Mesendoderm (in vitro differentiated cells): ENCODE data around the gene OR6K2. TPM values are rescaled to one million over a fixed set of nuclear protein-coding genes. Genes with fewer than 3 reads are reported as not detected.

Experiments
- DNase-seq: peaks from one replicate; pipeline ENCODE4 v3.0.0; 2013
- H2AK5ac ChIP-seq: 2 replicates; pipeline ENCODE4 v1.6.1; 2013; ENCODE audit warnings: low read length, inconsistent platforms
- H2BK120ac ChIP-seq: 2 replicates; pipeline ENCODE4 v1.6.1; 2013; ENCODE audit warnings: low read depth, mild to moderate bottlenecking, low read length, moderate library complexity, mixed read lengths
- H2BK15ac ChIP-seq: replicated peaks from 2 replicates; pipeline ENCODE4 v1.6.1; 2013; ENCODE audit warnings: low read depth, mild to moderate bottlenecking, moderate library complexity
- H2BK5ac ChIP-seq: 2 replicates; pipeline ENCODE4 v1.6.1; 2013; ENCODE audit warnings: low read length, inconsistent platforms
- H3K18ac ChIP-seq: 2 replicates; pipeline ENCODE4 v1.6.1; 2013; ENCODE audit warnings: mild to moderate bottlenecking, low read length, mixed read lengths
- H3K23ac ChIP-seq: one replicate; pipeline ENCODE4 v1.6.1; 2013; ENCODE audit warnings: low read length
- H3K27ac ChIP-seq: 2 replicates; pipeline ENCODE4 v1.5.1; 2013; ENCODE audit warnings: low read depth, mild to moderate bottlenecking, inconsistent platforms, low read length, moderate library complexity
- H3K27me3 ChIP-seq: 2 replicates; pipeline ENCODE4 v1.6.1; 2013; ENCODE audit warnings: low read length, control low read depth, mild to moderate bottlenecking, inconsistent platforms; ENCODE audit not compliant: insufficient read depth, poor library complexity
- H3K36me3 ChIP-seq: 2 replicates; pipeline ENCODE4 v1.6.1; 2013; ENCODE audit warnings: low read length, inconsistent platforms; ENCODE audit not compliant: control insufficient read depth, insufficient read depth
- H3K4ac ChIP-seq: one replicate; pipeline ENCODE4 v1.6.1; 2013; ENCODE audit warnings: low read depth, mild to moderate bottlenecking, low read length, moderate library complexity
- H3K4me1 ChIP-seq: 2 replicates; pipeline ENCODE4 v1.6.1; 2013; ENCODE audit warnings: low read depth, low read length, inconsistent platforms; ENCODE audit not compliant: control insufficient read depth
- H3K4me2 ChIP-seq: 2 replicates; pipeline ENCODE4 v1.6.1; 2013; ENCODE audit warnings: low read length
- H3K4me3 ChIP-seq: 2 replicates; pipeline ENCODE4 v1.5.1; 2013; ENCODE audit warnings: mild to moderate bottlenecking, low read length
- H3K56ac ChIP-seq: one replicate; pipeline ENCODE4 v1.6.1; 2013; ENCODE audit warnings: low read length
- H3K79me1 ChIP-seq: 2 replicates; pipeline ENCODE4 v1.6.1; 2013; ENCODE audit warnings: low read length, inconsistent platforms
- H3K79me2 ChIP-seq: 2 replicates; pipeline ENCODE4 v1.6.1; 2013; ENCODE audit warnings: mild to moderate bottlenecking, low read length; ENCODE audit not compliant: control insufficient read depth, insufficient read depth
- H3K9ac ChIP-seq: 2 replicates; pipeline ENCODE4 v1.6.1; 2013; ENCODE audit warnings: low read length, inconsistent platforms
- H4K5ac ChIP-seq: one replicate; pipeline ENCODE4 v1.6.1; 2013; ENCODE audit warnings: low read length
- H4K8ac ChIP-seq: one replicate; pipeline ENCODE4 v1.6.1; 2013; ENCODE audit warnings: low read depth, mild to moderate bottlenecking, control low read depth, low read length, moderate library complexity
- WGBS: extraction: QIAGEN DNeasy Blood & Tissue Kit; methylation state at CpG from one replicate; pipeline ENCODE4 v1.1.7; 2013; ENCODE audit warnings: low lambda C conversion rate, missing lambda C conversion rate; ENCODE audit not compliant: insufficient coverage; ENCODE audit errors: extremely low coverage; 5-methylcytosine and 5-hydroxymethylcytosine counted together
- polyA plus RNA-seq, 2 experiments: library from polyadenylated mRNA; stranded (reverse); fragments of 200-250 nt; gene quantifications; one replicate each; pipeline ENCODE4 v1.2.3, GENCODE V29; 2013

Gene OR6K2
- not detected for polyA plus RNA-seq (2013, experiment 1 of 2)
- not detected for polyA plus RNA-seq (2013, experiment 2 of 2)

GRCh38 chr1:158700552-158700951 lies at the start of gene OR6K2:
TSS of gene OR6K2 (minus strand) at chr1:158700652. CDS start at chr1:158700652, 0 bp downstream.
- no peak within 1 kb of the TSS for H3K23ac ChIP-seq
- no peaks in the 10 kb centered on the region for H3K4me1 ChIP-seq
- H3K18ac ChIP-seq = no peak within 1 kb of the TSS
- no peak for DNase-seq
- no peak within 1 kb of the TSS for H3K9ac ChIP-seq
- H2AK5ac ChIP-seq = no peak within 1 kb of the TSS
- H4K5ac ChIP-seq = no peak within 1 kb of the TSS
- no peak within 1 kb of the TSS for H3K4ac ChIP-seq
- no CpG with 5 or more reads among the region's 4 CpGs for WGBS
- H3K27me3 ChIP-seq = no peaks in the 10 kb centered on the region
- H4K8ac ChIP-seq = no peak within 1 kb of the TSS
- no peak within 1 kb of the TSS for H2BK5ac ChIP-seq
- H3K27ac ChIP-seq = no peak within 1 kb of the TSS
- no peak within 1 kb of the TSS for H2BK15ac ChIP-seq
- H3K36me3 ChIP-seq = no peaks in the 10 kb centered on the region
- H3K4me2 ChIP-seq = no peak within 1 kb of the TSS
- H3K56ac ChIP-seq = no peak within 1 kb of the TSS
- H3K79me2 ChIP-seq = no peaks in the 10 kb centered on the region
- no peaks in the 10 kb centered on the region for H3K79me1 ChIP-seq
- H2BK120ac ChIP-seq = no peak within 1 kb of the TSS
- no peak within 1 kb of the TSS for H3K4me3 ChIP-seq

GRCh38 chr1:158735848-158736247 lies 35.4 kb upstream of the OR6K2 start:
- H3K4ac ChIP-seq = no peak overlapping the region
- no peak overlapping the region for H3K4me3 ChIP-seq
- H3K56ac ChIP-seq = no peak overlapping the region
- no peak overlapping the region for H2BK15ac ChIP-seq
- no peaks in the 10 kb centered on the region for H3K36me3 ChIP-seq
- H3K18ac ChIP-seq = no peak overlapping the region
- H3K27me3 ChIP-seq = no peaks in the 10 kb centered on the region
- DNase-seq = no peak
- H3K79me2 ChIP-seq = no peaks in the 10 kb centered on the region
- no peak overlapping the region for H2AK5ac ChIP-seq
- H3K4me2 ChIP-seq = no peak overlapping the region
- H3K27ac ChIP-seq = no peak overlapping the region
- H4K5ac ChIP-seq = no peak overlapping the region
- no peak overlapping the region for H4K8ac ChIP-seq
- no peaks in the 10 kb centered on the region for H3K79me1 ChIP-seq
- H3K9ac ChIP-seq = no peak overlapping the region
- H2BK5ac ChIP-seq = no peak overlapping the region
- no peak overlapping the region for H3K23ac ChIP-seq
- H3K4me1 ChIP-seq = no peaks in the 10 kb centered on the region
- H2BK120ac ChIP-seq = no peak overlapping the region

GRCh38 chr1:158732524-158732923 lies 32.1 kb upstream of the OR6K2 start:
- Histone ChIP-seq H3K4me3 (no peak overlapping the region), H4K5ac (no peak overlapping the region), H3K4ac (no peak overlapping the region), H3K79me1 (no peaks in the 10 kb centered on the region), H3K4me2 (no peak overlapping the region), H2BK5ac (no peak overlapping the region), H2BK15ac (no peak overlapping the region), H3K23ac (no peak overlapping the region), H3K79me2 (no peaks in the 10 kb centered on the region), H3K36me3 (no peaks in the 10 kb centered on the region), H4K8ac (no peak overlapping the region), H3K27ac (no peak overlapping the region), H2AK5ac (no peak overlapping the region), H3K27me3 (no peaks in the 10 kb centered on the region), H3K56ac (no peak overlapping the region), H3K4me1 (no peaks in the 10 kb centered on the region), H3K9ac (no peak overlapping the region), H2BK120ac (no peak overlapping the region), H3K18ac (no peak overlapping the region)
- no CpG with 5 or more reads among the region's 2 CpGs for WGBS
- no peak for DNase-seq

GRCh38 chr1:158731707-158732106 lies 31.3 kb upstream of the OR6K2 start:
- H3K4me2 ChIP-seq = no peak overlapping the region
- no peak overlapping the region for H2BK15ac ChIP-seq
- no peak overlapping the region for H3K18ac ChIP-seq
- H2BK5ac ChIP-seq = no peak overlapping the region
- no peak overlapping the region for H3K56ac ChIP-seq
- no peak overlapping the region for H3K27ac ChIP-seq
- no peaks in the 10 kb centered on the region for H3K4me1 ChIP-seq
- H3K79me1 ChIP-seq = no peaks in the 10 kb centered on the region
- H3K9ac ChIP-seq = no peak overlapping the region
- no peak overlapping the region for H4K5ac ChIP-seq
- H3K4ac ChIP-seq = no peak overlapping the region
- H3K36me3 ChIP-seq = no peaks in the 10 kb centered on the region
- no peaks in the 10 kb centered on the region for H3K27me3 ChIP-seq
- H4K8ac ChIP-seq = no peak overlapping the region
- no peak overlapping the region for H3K23ac ChIP-seq
- WGBS = no CpG with 5 or more reads among the region's 4 CpGs
- no peak overlapping the region for H2AK5ac ChIP-seq
- DNase-seq = no peak
- H2BK120ac ChIP-seq = no peak overlapping the region
- no peaks in the 10 kb centered on the region for H3K79me2 ChIP-seq
- no peak overlapping the region for H3K4me3 ChIP-seq

- H3K36me3 ChIP-seq = no peaks in the 10 kb centered on the region
- no peak overlapping the region for H4K5ac ChIP-seq
- no peaks in the 10 kb centered on the region for H3K79me2 ChIP-seq
- H3K4ac ChIP-seq = no peak overlapping the region
- H3K18ac ChIP-seq = no peak overlapping the region
- no peak overlapping the region for H3K56ac ChIP-seq
- no peaks in the 10 kb centered on the region for H3K4me1 ChIP-seq
- no peak overlapping the region for H2AK5ac ChIP-seq
- H3K4me2 ChIP-seq = no peak overlapping the region
- H4K8ac ChIP-seq = no peak overlapping the region
- H3K9ac ChIP-seq = no peak overlapping the region
- WGBS = no CpG with 5 or more reads among the region's 4 CpGs
- H3K27me3 ChIP-seq = no peaks in the 10 kb centered on the region
- no peak overlapping the region for H3K27ac ChIP-seq
- H3K79me1 ChIP-seq = no peaks in the 10 kb centered on the region
- H3K23ac ChIP-seq = no peak overlapping the region
- H2BK15ac ChIP-seq = no peak overlapping the region
- H3K4me3 ChIP-seq = no peak overlapping the region
- no peak overlapping the region for H2BK5ac ChIP-seq
- DNase-seq = no peak
- no peak overlapping the region for H2BK120ac ChIP-seq
Measured at GRCh38 chr1:158730453-158730852, 30.0 kb upstream of the OR6K2 start.

GRCh38 chr1:158728510-158729225 lies 28.2 kb upstream of the OR6K2 start:
- no CpG with 5 or more reads among the region's 3 CpGs for WGBS
- Histone ChIP-seq H4K8ac (no peak overlapping the region), H3K79me1 (no peaks in the 10 kb centered on the region), H3K4ac (no peak overlapping the region), H3K4me3 (no peak overlapping the region), H3K23ac (no peak overlapping the region), H3K27me3 (no peaks in the 10 kb centered on the region), H3K4me2 (no peak overlapping the region), H3K4me1 (no peaks in the 10 kb centered on the region), H2BK5ac (no peak overlapping the region), H2AK5ac (no peak overlapping the region), H4K5ac (no peak overlapping the region), H3K27ac (no peak overlapping the region), H3K36me3 (no peaks in the 10 kb centered on the region), H2BK120ac (no peak overlapping the region), H3K9ac (no peak overlapping the region), H3K18ac (no peak overlapping the region), H2BK15ac (no peak overlapping the region), H3K79me2 (no peaks in the 10 kb centered on the region), H3K56ac (no peak overlapping the region)
- DNase-seq = no peak
